ENCODE results near the gene RIPPLY2.
"Not testable (repeated sequence)": the region's sequence is repeated elsewhere in the genome, so short reads cannot be mapped to it uniquely, and the experiment has no call there.

Gene RIPPLY2

GRCh38 chr6:83853178-83854000 lies at the start of gene RIPPLY2:
TSS of gene RIPPLY2 (plus strand) at chr6:83853360. CDS start at chr6:83853417, 57 bp downstream.
- no peaks in the 10 kb centered on the region for H3K36me3 ChIP-seq (ENCODE audit: control insufficient read depth, insufficient read depth, low read length)
- peaks cover 8% of the 10 kb centered on the region; the same call in 1 of the 2 replicates for H3K27me3 ChIP-seq (ENCODE audit: control insufficient read depth, insufficient read depth, low read length)
- no peaks in the 10 kb centered on the region for H3K4me1 ChIP-seq (ENCODE audit: control insufficient read depth, insufficient read depth, low read length)
- no peak for DNase-seq (ENCODE audit: low read depth, low spot score)
- H3K4me3 ChIP-seq (ENCODE audit: low read length): peak within 1 kb of the TSS; percentile 57; the same call in 1 of the 2 replicates
- H3K9me3 ChIP-seq (ENCODE audit: control insufficient read depth, insufficient read depth, low read length): no peaks in the 10 kb centered on the region
- H3K27ac ChIP-seq (ENCODE audit: low read length): no peak within 1 kb of the TSS
- WGBS (ENCODE audit: insufficient coverage, insufficient read length): no CpG with 5 or more reads among the region's 81 CpGs

GRCh38 chr6:83803492-83803891 lies 49.7 kb upstream of the RIPPLY2 start:
- H3K4me3 ChIP-seq (ENCODE audit: low read length); H3K27me3 ChIP-seq (ENCODE audit: control insufficient read depth, insufficient read depth, low read length); H3K9me3 ChIP-seq (ENCODE audit: control insufficient read depth, insufficient read depth, low read length); H3K4me1 ChIP-seq (ENCODE audit: control insufficient read depth, insufficient read depth, low read length); DNase-seq (ENCODE audit: low read depth, low spot score); H3K36me3 ChIP-seq (ENCODE audit: control insufficient read depth, insufficient read depth, low read length); H3K27ac ChIP-seq (ENCODE audit: low read length): not testable (repeated sequence)
- WGBS (ENCODE audit: insufficient coverage, insufficient read length): no CpG with 5 or more reads among the region's 21 CpGs

- Histone ChIP-seq H3K36me3 (ENCODE audit: control insufficient read depth, insufficient read depth, low read length) (no peaks in the 10 kb centered on the region), H3K4me1 (ENCODE audit: control insufficient read depth, insufficient read depth, low read length) (no peaks in the 10 kb centered on the region), H3K27ac (ENCODE audit: low read length) (no peak overlapping the region), H3K9me3 (ENCODE audit: control insufficient read depth, insufficient read depth, low read length) (no peaks in the 10 kb centered on the region), H3K4me3 (ENCODE audit: low read length) (no peak overlapping the region), H3K27me3 (ENCODE audit: control insufficient read depth, insufficient read depth, low read length) (no peaks in the 10 kb centered on the region)
- no peak for DNase-seq (ENCODE audit: low read depth, low spot score)
These were observed 48.3 kb upstream of the RIPPLY2 start for GRCh38 chr6:83804886-83805285.

- DNase-seq (ENCODE audit: low read depth, low spot score): no peak
- H3K27ac ChIP-seq (ENCODE audit: low read length): no peak overlapping the region
- H3K9me3 ChIP-seq (ENCODE audit: control insufficient read depth, insufficient read depth, low read length): no peaks in the 10 kb centered on the region
- no peaks in the 10 kb centered on the region for H3K27me3 ChIP-seq (ENCODE audit: control insufficient read depth, insufficient read depth, low read length)
- H3K4me1 ChIP-seq (ENCODE audit: control insufficient read depth, insufficient read depth, low read length): no peaks in the 10 kb centered on the region
- no peak overlapping the region for H3K4me3 ChIP-seq (ENCODE audit: low read length)
- H3K36me3 ChIP-seq (ENCODE audit: control insufficient read depth, insufficient read depth, low read length): no peaks in the 10 kb centered on the region
These were observed 45.2 kb upstream of the RIPPLY2 start for GRCh38 chr6:83808005-83808404.

- H3K27me3 ChIP-seq (ENCODE audit: control insufficient read depth, insufficient read depth, low read length): no peaks in the 10 kb centered on the region
- no peak overlapping the region for H3K27ac ChIP-seq (ENCODE audit: low read length)
- WGBS (ENCODE audit: insufficient coverage, insufficient read length): no CpG with 5 or more reads among the region's 3 CpGs
- no peaks in the 10 kb centered on the region for H3K9me3 ChIP-seq (ENCODE audit: control insufficient read depth, insufficient read depth, low read length)
- DNase-seq (ENCODE audit: low read depth, low spot score): no peak
- no peaks in the 10 kb centered on the region for H3K36me3 ChIP-seq (ENCODE audit: control insufficient read depth, insufficient read depth, low read length)
- no peak overlapping the region for H3K4me3 ChIP-seq (ENCODE audit: low read length)
- H3K4me1 ChIP-seq (ENCODE audit: control insufficient read depth, insufficient read depth, low read length): no peaks in the 10 kb centered on the region
These were observed 44.2 kb upstream of the RIPPLY2 start for GRCh38 chr6:83808926-83809325.

- H3K27ac ChIP-seq (ENCODE audit: low read length): no peak overlapping the region
- H3K36me3 ChIP-seq (ENCODE audit: control insufficient read depth, insufficient read depth, low read length): no peaks in the 10 kb centered on the region
- H3K27me3 ChIP-seq (ENCODE audit: control insufficient read depth, insufficient read depth, low read length): no peaks in the 10 kb centered on the region
- no peak for DNase-seq (ENCODE audit: low read depth, low spot score)
- no peaks in the 10 kb centered on the region for H3K9me3 ChIP-seq (ENCODE audit: control insufficient read depth, insufficient read depth, low read length)
- H3K4me3 ChIP-seq (ENCODE audit: low read length): no peak overlapping the region
- H3K4me1 ChIP-seq (ENCODE audit: control insufficient read depth, insufficient read depth, low read length): no peaks in the 10 kb centered on the region
These were observed 40.6 kb upstream of the RIPPLY2 start for GRCh38 chr6:83812595-83812994.

- Histone ChIP-seq H3K4me3 (ENCODE audit: low read length) (no peak overlapping the region), H3K27me3 (ENCODE audit: control insufficient read depth, insufficient read depth, low read length) (no peaks in the 10 kb centered on the region), H3K27ac (ENCODE audit: low read length) (no peak overlapping the region), H3K4me1 (ENCODE audit: control insufficient read depth, insufficient read depth, low read length) (no peaks in the 10 kb centered on the region), H3K9me3 (ENCODE audit: control insufficient read depth, insufficient read depth, low read length) (no peaks in the 10 kb centered on the region), H3K36me3 (ENCODE audit: control insufficient read depth, insufficient read depth, low read length) (no peaks in the 10 kb centered on the region)
- whole genome bisulfite sequencing (ENCODE audit: insufficient coverage, insufficient read length): no CpG with 5 or more reads among the region's 2 CpGs
- no peak for DNase-seq (ENCODE audit: low read depth, low spot score)
These were observed 37.4 kb upstream of the RIPPLY2 start for GRCh38 chr6:83815631-83816272.

GRCh38 chr6:83822629-83823169 lies 30.5 kb upstream of the RIPPLY2 start:
- no peak overlapping the region for H3K27ac ChIP-seq (ENCODE audit: low read length)
- DNase-seq (ENCODE audit: low read depth, low spot score): no peak

GRCh38 chr6:83824388-83824801 lies 28.8 kb upstream of the RIPPLY2 start:
- WGBS (ENCODE audit: insufficient coverage, insufficient read length): no CpG with 5 or more reads among the region's 3 CpGs
- no peaks in the 10 kb centered on the region for H3K9me3 ChIP-seq (ENCODE audit: control insufficient read depth, insufficient read depth, low read length)
- no peak overlapping the region for H3K27ac ChIP-seq (ENCODE audit: low read length)
- DNase-seq (ENCODE audit: low read depth, low spot score): no peak
- H3K4me3 ChIP-seq (ENCODE audit: low read length): no peak overlapping the region
- H3K36me3 ChIP-seq (ENCODE audit: control insufficient read depth, insufficient read depth, low read length): no peaks in the 10 kb centered on the region
- no peaks in the 10 kb centered on the region for H3K27me3 ChIP-seq (ENCODE audit: control insufficient read depth, insufficient read depth, low read length)
- H3K4me1 ChIP-seq (ENCODE audit: control insufficient read depth, insufficient read depth, low read length): peaks cover 1% of the 10 kb centered on the region; the same call in 1 of the 2 replicates

More at GRCh38 chr6:83822629-83823169, 30.5 kb upstream of the RIPPLY2 start:
- H3K9me3 ChIP-seq (ENCODE audit: control insufficient read depth, insufficient read depth, low read length): no peaks in the 10 kb centered on the region
- WGBS (ENCODE audit: insufficient coverage, insufficient read length): no CpG with 5 or more reads among the region's 3 CpGs
- peaks cover 1% of the 10 kb centered on the region; the same call in 1 of the 2 replicates for H3K4me1 ChIP-seq (ENCODE audit: control insufficient read depth, insufficient read depth, low read length)
- H3K4me3 ChIP-seq (ENCODE audit: low read length): no peak overlapping the region
- H3K27me3 ChIP-seq (ENCODE audit: control insufficient read depth, insufficient read depth, low read length): no peaks in the 10 kb centered on the region
- no peaks in the 10 kb centered on the region for H3K36me3 ChIP-seq (ENCODE audit: control insufficient read depth, insufficient read depth, low read length)

- Histone ChIP-seq H3K4me1 (ENCODE audit: control insufficient read depth, insufficient read depth, low read length) (peaks cover 1% of the 10 kb centered on the region; the same call in 1 of the 2 replicates), H3K4me3 (ENCODE audit: low read length) (no peak overlapping the region), H3K27ac (ENCODE audit: low read length) (no peak overlapping the region), H3K9me3 (ENCODE audit: control insufficient read depth, insufficient read depth, low read length) (no peaks in the 10 kb centered on the region), H3K27me3 (ENCODE audit: control insufficient read depth, insufficient read depth, low read length) (no peaks in the 10 kb centered on the region), H3K36me3 (ENCODE audit: control insufficient read depth, insufficient read depth, low read length) (no peaks in the 10 kb centered on the region)
- no CpG with 5 or more reads among the region's 2 CpGs for WGBS (ENCODE audit: insufficient coverage, insufficient read length)
- DNase-seq (ENCODE audit: low read depth, low spot score): no peak
These were observed 28.3 kb upstream of the RIPPLY2 start for GRCh38 chr6:83824831-83825230.
